NCI-H1436 treated with DMSO at 0.1 percent for 48 hours (cell line): ENCODE results near the gene SPATA6L.
"Not testable (repeated sequence)": the region's sequence is repeated elsewhere in the genome, so short reads cannot be mapped to it uniquely, and the experiment has no call there.

Experiments used
- DNase-seq: peaks from one replicate; lab custom pipeline; 2025; lab: John Stamatoyannopoulos, UW

The SPATA6L gene

DNA sequence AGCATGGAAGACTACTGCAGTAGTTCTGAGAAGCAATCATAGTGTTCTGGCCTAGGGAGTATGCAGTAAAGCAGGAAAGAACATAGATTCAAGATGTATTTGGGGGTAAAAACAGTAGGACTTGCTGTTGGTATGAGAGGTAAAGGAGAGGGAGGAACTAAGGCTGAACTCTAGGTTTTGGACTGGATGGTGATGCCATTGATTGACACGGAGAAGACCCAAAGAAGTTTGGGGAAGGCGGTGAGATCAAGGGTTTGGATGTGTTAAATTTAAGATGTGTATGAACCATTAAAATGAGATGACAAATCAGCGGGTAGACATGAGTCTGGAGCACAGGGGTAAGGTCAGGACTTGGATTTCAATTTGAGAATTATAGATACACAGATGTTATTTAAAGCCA is 11.1 kb upstream of the SPATA6L start:
- no peak for DNase-seq

DNA sequence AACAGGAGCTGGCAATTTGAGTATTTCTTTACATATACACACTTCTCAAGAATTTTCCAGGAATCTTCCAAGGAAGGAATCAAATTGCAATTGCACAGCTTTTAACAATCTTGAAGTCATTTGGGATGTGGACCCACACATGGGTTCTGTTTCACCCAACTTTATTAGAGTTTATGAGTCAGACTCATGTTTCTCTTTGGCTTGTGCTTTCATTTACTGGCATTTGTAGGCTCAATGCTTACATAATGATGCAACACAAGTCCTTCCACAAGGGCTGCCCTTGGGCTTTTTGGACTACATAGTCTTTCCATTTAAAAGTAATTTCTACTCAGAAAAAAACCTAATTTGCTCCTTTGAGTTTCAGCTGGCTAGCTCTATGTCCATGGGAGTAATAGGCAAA is 8.5 kb upstream of the SPATA6L start:
- no peak for DNase-seq

DNA sequence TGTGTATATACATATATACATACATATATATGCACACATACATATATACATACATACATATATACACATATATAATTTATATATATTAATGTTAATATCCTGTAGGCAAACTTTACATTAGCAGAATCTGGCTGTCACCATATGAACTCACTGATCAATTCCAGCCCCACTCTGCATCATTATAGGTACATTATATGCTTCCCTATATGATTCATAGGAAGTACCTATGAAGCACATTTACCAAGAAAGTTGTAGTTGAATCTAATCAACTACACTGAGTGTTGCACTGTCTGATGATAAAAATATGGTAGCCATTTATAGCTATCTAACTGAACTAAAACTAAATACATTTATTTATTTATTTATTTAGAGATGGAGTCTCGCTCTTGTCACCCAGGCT is 5.5 kb upstream of the SPATA6L start:
- no peak for DNase-seq

DNA sequence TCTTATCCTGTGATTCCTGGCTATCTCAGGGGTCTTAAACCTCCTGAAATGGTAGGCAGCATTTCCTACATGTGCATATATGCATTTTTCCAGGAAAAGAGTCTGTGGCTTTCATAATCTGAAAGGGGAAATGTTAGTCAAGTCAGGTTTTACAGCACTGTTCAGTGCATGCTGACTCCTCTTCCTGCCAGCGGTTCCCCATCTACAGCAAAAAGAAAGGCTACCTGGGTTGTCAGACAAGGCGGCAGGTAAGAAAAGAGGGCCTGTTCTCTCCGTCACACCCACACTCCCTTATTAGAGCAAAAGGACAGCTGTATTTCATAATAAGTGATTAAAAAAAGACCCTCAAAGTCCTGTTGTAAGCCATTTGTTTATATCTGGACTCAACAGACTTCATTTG is 4.3 kb upstream of the SPATA6L start:
- no peak for DNase-seq

DNA sequence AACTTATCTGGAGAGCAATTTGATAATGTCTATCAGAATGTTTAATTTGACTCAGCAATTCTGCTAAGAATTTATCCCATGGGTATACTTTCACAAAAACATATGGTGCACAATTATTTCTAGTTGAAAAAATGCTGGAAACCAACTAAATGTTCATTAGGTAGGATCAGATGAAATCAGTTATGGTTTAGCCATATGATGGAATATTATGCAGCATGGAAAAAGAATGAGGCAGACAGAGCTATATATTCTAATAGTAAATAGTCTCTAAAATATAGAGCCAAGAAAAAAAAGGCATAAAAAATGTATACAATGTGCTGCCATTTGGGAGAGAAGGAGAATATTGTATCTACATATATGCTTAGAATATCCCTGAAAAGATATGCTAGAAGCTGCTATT is 3.6 kb upstream of the SPATA6L start:
- DNase-seq: no peak

DNA sequence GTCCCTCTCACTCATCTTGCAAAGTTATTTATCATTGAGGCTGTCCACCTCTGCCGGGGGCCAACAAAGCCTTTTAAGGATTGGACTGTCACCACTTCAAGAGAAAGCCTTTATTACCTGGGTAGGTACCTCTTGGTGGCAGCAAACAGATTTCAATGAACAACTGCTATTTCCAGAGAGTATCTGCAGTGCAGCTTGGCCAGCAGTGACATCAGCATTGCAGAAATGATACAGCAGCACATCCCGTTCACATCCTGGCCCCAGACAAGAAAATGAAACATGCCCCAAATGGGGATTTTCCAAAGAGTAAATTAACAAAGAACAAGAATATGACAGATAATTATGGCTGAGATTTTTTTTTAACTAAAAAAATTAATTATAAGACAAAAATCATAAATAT is 2.3 kb upstream of the SPATA6L start:
- DNase-seq: no peak

DNA sequence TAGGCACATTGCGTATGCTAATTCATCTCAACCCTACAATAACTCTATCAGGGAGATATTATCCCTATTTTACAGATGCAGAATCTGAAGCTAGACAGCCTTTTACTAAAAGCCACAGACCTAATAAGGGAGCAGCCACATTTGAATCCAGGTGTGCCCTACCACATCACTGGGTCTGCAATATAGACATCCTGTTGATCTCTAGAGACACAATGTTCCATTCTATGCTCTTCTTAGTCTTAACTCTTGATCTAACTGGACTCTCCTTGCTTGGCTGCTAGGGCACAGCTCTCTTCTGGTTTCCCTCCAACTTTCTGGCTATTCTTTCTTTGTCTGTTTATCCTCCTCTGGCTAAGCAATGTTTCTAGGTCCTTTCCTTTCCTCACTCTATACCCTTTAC is 1.4 kb upstream of the SPATA6L start:
- DNase-seq: no peak

DNA sequence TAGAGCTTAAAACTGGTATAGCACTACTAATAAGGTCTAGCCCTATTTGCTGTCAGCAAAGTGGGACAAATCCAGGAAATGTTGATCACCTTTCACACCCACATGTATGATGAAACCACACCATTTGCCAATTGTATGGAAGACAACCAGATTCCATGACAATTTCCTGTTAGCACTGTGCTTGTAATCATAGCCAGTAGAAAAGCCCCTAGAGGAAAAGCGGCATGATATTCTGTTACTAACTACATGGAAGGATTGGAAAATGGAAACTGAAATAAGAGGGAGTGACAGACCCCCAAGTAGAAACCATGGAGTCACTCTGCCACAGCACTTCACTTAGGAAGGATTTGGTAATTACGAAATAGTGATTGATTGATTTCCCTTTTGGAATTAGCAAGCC is 923 bp downstream of the SPATA6L start:
- DNase-seq: no peak

DNA sequence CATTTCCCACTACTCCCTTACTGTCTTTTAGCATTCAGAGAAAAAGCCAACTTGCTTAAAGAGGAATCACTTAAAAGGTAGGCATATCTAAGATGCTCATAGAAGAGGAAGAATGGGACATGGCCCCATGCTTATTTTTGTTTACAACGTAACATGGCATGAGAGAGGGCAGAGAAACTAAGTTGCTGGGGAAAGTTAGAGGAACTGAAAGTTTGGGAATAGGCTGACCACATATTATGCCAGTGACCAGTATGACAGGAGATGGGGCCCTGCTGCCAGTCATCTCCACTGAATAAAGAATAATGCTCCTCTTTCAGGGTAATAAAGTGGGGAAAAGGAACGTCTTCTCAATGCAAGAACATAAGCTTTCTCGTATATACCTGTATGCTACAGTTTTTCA is 2.3 kb downstream of the SPATA6L start:
- no peak for DNase-seq

DNA sequence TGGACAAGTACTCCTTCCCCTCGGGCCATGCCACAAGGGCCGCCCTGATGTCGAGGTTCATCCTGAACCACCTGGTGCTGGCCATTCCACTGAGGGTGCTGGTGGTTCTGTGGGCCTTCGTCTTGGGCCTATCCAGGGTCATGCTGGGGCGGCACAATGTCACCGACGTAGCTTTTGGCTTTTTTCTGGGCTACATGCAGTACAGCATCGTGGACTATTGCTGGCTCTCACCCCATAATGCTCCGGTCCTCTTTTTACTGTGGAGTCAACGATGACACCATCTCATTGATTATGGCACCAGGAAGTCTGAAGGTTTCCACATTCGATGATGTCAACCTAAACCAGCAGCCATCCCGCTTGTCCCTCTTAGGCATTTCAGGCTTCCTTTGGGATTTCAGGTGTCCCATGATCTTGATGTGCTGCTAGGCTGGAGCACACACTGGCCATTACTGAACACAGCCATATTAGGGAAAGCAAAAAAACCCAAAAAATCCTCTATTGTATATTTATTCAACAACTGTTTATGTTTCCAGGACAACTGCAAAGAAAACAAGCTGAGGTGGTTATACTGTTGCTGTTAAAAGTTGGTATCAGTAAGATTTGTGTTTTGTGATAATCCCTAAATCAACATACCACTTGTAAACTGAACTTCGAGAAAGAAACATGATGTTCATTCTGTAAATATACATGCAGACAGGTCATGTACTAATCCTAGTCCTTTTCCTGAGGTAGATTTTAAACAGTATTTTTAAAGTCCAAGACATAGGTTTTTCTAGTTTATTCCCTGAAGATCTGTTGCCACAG is 3.1 kb downstream of the SPATA6L start:
- DNase-seq: no peak

DNA sequence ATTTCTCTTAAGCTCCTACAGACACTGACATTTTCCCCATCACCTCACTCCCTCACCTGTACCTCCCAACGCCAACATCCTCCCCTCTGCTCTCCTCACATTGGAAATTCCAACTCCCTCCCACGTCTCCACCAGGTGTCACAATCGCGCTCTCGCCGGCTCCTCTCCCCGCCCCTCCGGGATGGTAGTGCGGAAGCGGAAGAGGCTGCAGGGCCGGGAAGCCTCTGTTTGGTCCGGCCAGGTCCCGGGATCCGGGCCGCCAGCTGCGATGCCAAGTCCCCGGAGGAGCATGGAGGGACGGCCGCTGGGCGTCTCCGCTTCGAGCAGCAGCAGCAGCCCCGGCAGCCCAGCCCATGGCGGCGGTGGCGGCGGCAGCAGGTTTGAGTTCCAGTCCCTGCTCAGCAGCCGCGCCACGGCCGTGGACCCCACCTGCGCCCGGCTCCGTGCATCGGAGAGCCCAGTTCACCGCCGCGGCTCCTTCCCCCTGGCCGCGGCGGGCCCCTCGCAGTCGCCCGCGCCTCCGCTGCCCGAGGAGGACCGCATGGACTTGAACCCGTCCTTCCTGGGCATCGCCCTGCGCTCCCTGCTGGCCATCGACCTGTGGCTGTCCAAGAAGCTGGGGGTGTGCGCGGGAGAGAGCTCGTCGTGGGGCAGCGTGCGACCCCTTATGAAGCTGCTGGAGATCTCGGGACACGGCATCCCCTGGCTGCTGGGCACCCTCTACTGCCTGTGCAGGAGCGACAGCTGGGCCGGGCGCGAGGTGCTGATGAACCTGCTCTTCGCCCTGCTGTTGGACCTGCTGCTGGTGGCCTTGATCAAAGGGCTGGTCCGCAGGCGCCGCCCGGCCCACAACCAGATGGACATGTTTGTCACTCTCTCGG is 3.9 kb downstream of the SPATA6L start, which contains the start of gene PLPP6:
PLPP6 (plus strand) TSS at position 187 of the 881 bp plus-strand sequence; CDS start at position 269, 82 bp downstream.
- no peak for DNase-seq

DNA sequence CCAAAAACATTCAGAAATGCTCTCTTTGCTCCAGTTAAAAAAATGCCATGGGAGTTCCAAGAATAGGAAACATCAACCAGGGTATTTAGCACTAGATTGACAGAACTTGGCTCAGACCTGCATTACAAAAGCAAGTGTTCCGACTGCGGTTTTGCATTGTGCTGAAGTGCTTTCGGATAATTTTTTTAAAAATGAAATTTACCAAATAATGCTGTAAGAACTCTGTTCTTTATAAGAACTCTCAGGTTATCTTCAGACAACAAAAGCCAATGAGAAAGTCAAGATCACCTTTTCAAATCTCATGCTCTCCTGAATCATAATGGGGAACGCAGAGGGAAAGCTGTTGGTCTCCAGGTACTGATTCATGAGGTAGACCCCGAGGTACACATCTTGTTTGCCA is 4.7 kb downstream of the SPATA6L start:
- DNase-seq: no peak

DNA sequence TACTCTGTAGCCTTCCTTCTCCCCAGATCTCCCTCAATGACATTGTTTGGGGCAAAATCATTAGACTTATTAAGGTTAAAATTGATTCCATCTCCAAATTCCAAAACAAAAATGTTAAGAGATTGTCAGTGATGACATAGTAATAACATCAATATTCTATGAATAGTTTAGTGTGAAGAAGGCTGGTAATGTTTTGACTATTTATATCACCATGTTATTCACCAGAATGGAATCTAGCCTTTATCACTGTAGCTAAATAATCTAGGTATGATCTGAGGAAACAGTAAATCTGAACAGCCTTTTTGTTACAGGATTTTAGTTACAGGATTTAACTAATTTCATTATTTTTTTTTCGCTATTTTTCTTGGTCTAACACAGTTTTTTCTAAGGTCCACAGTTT is 5.1 kb downstream of the SPATA6L start:
- DNase-seq: no peak

DNA sequence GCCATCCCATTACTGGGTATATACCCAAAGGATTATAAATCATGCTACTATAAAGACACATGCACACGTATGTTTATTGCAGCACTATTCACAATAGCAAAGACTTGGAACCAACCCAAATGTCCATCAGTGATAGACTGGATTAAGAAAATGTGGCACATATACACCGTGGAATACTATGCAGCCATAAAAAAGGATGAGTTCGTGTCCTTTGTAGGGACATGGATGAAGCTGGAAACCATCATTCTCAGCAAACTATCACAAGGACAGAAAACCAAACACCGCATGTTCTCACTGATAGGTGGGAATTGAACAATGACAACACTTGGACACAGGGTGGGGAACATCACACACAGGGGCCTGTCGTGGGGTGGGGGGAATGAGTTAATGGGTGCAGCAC is 5.6 kb downstream of the SPATA6L start:
- DNase-seq: not testable (repeated sequence)

DNA sequence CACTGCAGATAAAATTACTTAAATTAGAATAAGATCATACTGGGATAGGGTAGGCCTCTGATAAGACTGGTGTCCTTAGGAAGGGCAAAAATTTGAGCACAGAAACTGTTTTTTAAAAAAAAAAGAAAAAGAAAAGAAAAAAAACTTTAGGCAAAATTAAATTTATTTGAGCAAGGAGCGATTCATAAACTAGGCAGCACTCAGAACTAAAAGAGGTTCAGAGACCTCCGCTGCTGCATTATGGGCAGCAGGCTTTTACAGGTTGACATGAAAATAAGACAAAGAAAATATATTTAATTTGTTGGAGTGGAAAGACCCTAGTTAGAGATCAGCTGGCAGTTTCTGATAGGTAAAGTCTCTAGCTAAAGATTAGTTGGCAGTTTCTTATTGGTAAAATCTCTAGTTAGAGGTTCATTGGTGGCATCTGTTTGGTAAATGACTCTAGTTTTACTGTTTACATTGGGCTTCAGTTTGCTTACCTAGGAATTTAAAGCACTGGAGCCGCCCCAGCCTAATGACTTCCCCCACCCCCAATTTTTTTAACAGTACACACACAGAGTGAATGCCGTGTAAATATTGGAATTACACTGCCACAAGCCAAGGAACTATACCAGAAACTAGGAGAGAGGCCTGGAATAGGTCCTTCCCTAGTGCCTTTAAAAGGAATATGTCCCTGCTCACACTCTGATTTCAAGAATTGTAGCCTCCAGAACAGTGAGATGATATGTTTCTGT is 8.7 kb downstream of the SPATA6L start:
- no peak for DNase-seq

DNA sequence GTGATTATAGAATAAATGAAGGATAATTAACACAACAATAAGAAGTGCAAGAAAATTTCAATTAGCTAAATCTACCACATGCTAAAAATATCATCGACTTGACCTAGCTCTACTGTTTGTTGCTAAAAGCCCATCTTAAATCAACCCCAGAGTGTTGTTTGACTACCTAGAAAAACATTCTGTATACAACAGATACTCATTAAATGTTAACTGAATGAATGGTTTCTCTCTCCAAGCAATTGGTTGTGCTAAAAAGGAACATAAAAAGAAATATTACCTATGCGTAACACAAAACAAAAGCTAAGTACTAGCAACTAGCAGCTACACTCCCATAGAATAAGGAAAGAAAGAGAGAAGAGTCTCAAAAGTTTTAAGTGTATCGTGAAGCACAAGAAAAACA is 9.7 kb downstream of the SPATA6L start:
- no peak for DNase-seq

DNA sequence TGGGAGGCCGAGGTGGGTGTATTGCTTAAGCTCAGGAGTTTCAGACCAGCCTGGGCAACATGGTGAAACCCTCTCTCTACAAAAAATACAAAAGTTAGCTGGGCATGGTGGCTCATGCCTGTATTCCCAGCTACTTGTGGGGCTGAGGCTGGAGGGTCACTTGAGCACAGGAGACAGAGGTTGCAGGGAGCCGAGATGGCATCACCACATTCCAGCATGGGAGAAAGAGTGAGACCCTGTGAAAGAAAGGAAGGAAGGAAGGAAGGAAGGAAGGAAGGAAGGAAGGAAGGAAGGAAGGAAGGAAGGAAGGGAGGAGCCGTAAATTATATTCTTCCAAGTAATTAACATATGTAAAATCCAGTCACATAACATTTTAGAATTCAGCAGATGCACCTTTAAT is 10.1 kb downstream of the SPATA6L start:
- DNase-seq: not testable (repeated sequence)

DNA sequence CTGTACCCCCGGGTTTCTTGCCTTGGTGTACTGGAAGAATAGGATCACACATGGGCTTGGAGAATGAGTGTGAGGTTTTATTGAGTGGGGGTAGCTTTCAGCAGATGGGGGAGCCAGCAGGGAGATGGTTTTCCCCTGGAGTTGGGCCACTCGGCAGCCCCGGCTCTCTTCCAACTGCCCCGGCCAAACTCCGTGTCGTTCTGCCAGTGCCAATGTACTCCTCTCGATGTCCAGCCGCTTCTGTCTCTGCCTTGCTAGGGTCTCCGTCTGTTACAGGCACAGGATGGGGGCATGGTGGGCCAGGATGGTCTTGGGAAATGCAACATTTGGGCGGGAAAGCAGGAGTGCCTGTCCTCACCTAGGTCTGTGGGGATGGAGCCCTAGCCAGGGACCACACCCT is 11.7 kb downstream of the SPATA6L start:
- no peak for DNase-seq

DNA sequence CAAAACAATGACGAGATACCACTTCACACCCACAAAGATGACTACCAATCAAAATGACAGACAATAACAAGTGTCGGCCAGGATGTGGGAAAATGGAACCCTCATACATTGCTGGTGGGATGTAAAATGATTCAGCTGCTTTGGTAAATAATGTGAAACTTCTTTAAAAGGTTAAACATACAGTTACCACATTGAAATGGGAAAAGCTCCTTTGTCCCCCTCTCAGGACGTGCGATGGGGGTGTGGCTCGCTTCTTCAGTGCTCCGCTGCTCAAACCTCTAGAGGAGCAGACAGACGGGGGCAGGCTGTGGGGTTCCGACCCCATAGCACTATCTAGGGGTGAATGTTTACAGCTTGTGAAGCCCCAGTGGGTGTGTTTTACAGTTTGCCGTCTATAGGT is 12.2 kb downstream of the SPATA6L start:
- no peak for DNase-seq

DNA sequence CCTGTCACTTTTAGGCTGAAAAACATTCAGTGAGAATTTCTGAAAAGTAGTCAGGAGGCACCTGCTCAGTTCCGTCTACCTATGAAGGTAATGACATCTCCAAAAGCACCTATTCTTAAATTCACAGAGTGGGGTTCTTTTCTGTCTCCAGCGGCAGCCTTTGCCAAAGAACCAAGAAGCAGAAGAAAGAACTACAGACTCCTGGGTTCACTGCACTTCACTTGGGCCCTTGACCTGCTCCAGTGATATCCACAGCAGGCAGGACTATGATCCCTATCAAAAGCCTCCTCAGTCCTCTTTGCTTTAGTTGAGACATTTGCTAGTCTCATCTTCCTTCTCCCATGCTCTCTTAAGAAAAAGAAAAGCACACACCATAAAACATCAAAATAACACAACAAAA is 23.9 kb downstream of the SPATA6L start:
- no peak for DNase-seq

DNA sequence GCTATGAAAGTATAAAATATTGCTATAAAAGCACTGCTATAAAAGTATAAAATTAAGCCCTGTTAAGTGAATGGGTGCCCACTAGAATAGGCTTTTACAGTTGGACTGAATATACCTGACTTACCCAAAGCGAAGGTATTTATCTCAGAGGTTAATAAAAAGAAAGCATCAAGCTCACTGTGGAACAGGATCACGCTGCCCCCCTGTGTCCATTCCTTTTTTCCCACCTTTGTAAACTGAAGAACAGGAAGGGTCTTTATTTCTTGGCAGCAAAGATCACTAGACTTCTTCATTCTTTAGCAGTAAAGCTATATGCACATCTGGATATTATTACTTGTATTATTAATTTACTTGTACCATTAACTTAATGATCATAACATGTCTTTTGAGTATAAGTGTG is 26.3 kb downstream of the SPATA6L start:
- no peak for DNase-seq

DNA sequence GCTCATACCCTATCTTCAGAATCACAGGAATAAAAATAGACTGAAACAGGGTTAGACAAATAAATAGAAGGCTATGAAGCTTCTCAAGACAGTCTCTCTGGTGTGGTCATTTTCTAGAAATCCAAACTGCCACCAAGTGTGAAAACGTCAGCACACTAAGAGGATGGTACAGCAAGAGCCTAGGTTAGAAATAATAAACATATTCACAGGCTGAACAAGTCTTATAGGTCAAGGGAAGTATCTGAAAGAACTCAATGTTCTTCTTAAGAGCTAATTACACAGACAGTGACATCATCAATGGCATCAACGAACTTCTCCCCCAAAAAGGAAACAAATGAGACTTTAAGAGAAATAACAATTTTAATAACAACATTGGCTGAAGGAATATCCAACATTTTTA is 26.9 kb downstream of the SPATA6L start:
- no peak for DNase-seq

DNA sequence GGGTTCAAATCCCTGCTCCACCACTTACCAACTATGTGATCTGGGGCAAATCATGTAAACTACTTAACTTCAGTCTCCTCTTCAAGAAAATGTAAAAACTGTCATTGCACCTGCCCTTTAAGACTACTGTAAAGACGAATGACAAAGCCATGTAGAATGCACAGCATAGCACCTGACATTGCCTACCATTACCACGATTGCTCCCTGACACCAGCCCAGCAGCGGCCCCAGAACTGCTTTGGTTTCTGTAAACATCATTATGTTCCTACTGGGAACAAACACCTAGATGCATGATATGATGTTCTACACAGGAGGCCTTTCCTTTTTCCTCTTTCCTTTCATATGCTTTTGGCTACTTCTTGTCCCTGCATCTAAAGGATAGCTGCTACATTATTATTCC is 27.3 kb downstream of the SPATA6L start:
- no peak for DNase-seq
